ENCODE results near the gene ENAH.
"Not testable (repeated sequence)": the region's sequence is repeated elsewhere in the genome, so short reads cannot be mapped to it uniquely, and the experiment has no call there.

Gene ENAH

GRCh38 chr1:225493591-225494246 is 159.2 kb downstream of the ENAH start:
- no peak for DNase-seq (ENCODE audit: low read depth in 2 of 2)

- no peak for DNase-seq (ENCODE audit: low read depth in 2 of 2)
Observed at GRCh38 chr1:225488676-225489075, 164.2 kb downstream of the ENAH start.

GRCh38 chr1:225486856-225487255 is 166.1 kb downstream of the ENAH start:
- no peak for DNase-seq (ENCODE audit: low read depth in 2 of 2)

- DNase-seq (ENCODE audit: low read depth in 2 of 2) = no peak
Observed at GRCh38 chr1:225485991-225486530, 166.9 kb downstream of the ENAH start.

- no peak for DNase-seq (ENCODE audit: low read depth in 2 of 2)
Observed at GRCh38 chr1:225485226-225485625, 167.7 kb downstream of the ENAH start.

GRCh38 chr1:225484657-225485214 is 168.2 kb downstream of the ENAH start:
- no peak for DNase-seq (ENCODE audit: low read depth in 2 of 2)

- DNase-seq (ENCODE audit: low read depth in 2 of 2) = no peak
Observed at GRCh38 chr1:225483818-225484656, 168.9 kb downstream of the ENAH start.

GRCh38 chr1:225482421-225482950 is 170.4 kb downstream of the ENAH start:
- DNase-seq (ENCODE audit: low read depth in 2 of 2) = no peak

GRCh38 chr1:225481738-225482137 is 171.2 kb downstream of the ENAH start:
- DNase-seq (ENCODE audit: low read depth in 2 of 2) = no peak

- DNase-seq (ENCODE audit: low read depth in 2 of 2) = peak in 1 of 2 donors; percentile 35
Observed at GRCh38 chr1:225480825-225481434, 172.0 kb downstream of the ENAH start.

- no peak for DNase-seq (ENCODE audit: low read depth in 2 of 2)
Observed at GRCh38 chr1:225479996-225480720, 172.8 kb downstream of the ENAH start.

- DNase-seq (ENCODE audit: low read depth in 2 of 2) = no peak
Observed at GRCh38 chr1:225479341-225479740, 173.6 kb downstream of the ENAH start.

GRCh38 chr1:225477296-225477911 is 175.5 kb downstream of the ENAH start:
- DNase-seq (ENCODE audit: low read depth in 2 of 2) = no peak

GRCh38 chr1:225476538-225476988 is 176.4 kb downstream of the ENAH start:
- no peak for DNase-seq (ENCODE audit: low read depth in 2 of 2)

GRCh38 chr1:225476100-225476511 is 176.8 kb downstream of the ENAH start:
- no peak for DNase-seq (ENCODE audit: low read depth in 2 of 2)

- DNase-seq (ENCODE audit: low read depth in 2 of 2) = peak; percentile 27 to 51
Observed at GRCh38 chr1:225474986-225475820, 177.7 kb downstream of the ENAH start.

- DNase-seq (ENCODE audit: low read depth in 2 of 2) = no peak
Observed at GRCh38 chr1:225474439-225474985, 178.4 kb downstream of the ENAH start.

- not testable (repeated sequence) for DNase-seq (ENCODE audit: low read depth in 2 of 2)
Observed at GRCh38 chr1:225473676-225474438, 179.1 kb downstream of the ENAH start.

- DNase-seq (ENCODE audit: low read depth in 2 of 2) = not testable (repeated sequence)
Observed at GRCh38 chr1:225473266-225473665, 179.7 kb downstream of the ENAH start.

All from stimulated activated CD4-positive, alpha-beta T cell treated with anti-CD3 and anti-CD28 coated beads, Interleukin-1b, Interleukin-23, amount 100 ng/mL, for 1 hour (primary cell).